ENCODE measurements around the gene EXTL1.

EXTL1 gene

DNA sequence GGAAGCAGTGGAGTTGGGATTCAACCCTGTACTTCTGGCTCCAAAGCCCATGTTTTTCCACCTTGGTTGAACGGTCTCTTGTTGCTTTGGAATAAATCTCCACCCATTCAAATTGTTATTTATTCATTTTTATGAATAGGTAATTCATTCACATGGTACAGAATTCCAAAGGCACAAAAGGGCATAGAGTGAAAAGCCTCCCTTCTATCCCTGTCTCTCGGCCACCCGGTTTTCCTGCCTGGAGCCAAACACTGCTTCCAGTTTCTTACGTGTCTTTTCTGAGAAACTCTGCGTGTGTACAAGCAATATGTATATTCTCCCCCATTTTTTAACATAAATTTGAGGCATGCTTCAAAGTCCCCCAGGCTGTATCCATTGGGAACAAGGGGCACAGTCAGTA, 3.9 kb downstream of the EXTL1 start:
- no peak for DNase-seq

DNA sequence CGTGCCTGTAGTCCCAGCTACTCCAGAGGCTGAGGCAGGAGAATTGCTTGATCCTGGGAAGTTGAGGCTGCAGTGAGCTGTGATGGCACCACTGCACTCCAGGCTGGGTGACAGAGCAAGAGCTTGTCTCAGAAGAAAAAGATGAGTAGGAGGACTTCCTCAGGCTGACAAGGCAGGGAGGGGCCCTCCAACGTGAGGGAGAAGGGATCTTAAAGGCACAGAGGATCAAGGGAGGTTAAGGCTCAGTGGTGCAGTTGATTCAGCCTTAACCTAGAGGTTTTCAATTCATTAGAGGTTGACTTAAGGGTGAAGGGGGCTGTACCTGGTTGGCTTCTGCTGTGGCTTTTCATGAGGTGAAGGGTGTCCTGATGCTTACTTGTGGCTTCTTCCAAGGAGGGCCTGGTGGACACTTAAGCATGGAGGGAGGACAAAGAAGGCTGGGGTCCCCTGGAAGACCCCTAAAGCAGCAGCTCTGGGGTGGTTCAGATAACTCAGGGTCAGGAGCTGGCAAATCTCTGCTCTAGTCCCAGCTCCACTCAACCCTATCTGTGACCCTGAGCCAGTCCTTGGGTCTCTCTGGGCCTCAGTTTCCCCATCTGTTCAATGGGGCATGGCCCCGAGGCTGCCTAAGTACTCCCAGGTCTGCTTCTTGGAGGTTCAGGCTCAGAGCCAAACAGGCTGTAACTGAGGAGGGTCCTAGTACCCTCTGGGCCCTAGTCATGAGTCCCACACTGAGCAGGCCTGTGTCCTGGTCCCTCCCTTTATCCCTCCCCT, 6.3 kb downstream of the EXTL1 start:
- no peak for DNase-seq

DNA sequence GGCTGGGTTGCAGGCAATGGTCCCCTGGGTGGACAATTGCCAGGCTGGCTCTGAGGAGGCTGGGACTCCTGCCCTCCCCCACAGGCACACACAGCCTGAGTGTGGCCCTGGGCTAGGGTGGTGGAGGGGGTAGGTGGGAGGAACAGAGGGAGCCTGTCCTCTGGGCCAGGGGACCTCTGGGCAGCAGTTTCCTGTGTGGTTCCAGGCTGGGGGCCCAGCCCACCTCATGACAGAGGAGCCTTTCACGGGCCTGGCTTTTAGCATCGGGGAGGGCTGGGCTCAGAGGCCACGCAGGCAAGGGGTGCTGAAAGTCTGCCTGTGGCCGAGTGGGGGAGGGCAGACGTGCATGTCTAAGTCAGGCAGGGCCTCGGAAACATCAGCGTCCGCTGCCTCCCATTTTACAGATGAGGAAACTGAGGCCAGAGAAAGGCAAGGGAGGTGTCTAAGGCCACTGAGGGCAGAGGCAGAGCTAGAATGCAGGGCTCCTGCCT, 7.0 kb downstream of the EXTL1 start:
- DNase-seq, result no peak

DNA sequence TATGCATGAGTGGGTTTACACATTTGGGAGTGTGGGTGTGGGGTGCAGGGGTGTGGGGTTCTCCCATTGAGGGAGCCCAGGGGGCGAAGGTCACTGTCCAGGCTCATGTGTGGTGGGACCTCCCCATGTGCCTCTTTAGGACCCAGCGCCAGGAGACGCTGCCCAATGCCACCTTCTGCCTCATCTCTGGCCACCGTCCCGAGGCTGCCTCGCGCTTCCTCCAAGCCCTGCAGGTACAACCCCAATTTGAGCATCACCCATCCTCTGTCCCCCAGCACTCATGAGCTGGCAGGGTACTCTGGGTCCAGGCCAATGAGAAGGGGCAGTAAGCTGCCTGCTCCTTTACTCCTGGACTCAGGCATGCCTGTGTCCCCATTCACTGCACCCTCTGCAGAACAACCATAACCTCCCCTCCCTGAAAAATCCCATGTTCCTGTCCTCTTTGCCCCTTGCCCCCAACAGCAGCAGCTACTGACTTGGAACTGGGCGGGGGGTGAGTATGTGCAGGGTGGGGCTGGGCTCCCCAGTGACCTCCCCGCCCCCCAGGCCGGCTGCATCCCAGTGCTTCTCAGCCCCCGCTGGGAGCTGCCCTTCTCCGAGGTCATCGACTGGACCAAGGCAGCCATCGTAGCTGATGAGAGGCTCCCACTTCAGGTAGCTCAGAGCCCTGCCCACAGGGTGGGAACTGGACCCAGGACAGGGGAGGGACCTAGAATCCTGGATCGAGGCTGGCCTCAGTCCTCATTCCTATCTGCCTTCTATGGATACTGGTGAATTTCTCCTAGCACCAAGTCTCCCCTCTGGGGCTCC, 7.7 kb downstream of the EXTL1 start:
- DNase-seq, result no peak

DNA sequence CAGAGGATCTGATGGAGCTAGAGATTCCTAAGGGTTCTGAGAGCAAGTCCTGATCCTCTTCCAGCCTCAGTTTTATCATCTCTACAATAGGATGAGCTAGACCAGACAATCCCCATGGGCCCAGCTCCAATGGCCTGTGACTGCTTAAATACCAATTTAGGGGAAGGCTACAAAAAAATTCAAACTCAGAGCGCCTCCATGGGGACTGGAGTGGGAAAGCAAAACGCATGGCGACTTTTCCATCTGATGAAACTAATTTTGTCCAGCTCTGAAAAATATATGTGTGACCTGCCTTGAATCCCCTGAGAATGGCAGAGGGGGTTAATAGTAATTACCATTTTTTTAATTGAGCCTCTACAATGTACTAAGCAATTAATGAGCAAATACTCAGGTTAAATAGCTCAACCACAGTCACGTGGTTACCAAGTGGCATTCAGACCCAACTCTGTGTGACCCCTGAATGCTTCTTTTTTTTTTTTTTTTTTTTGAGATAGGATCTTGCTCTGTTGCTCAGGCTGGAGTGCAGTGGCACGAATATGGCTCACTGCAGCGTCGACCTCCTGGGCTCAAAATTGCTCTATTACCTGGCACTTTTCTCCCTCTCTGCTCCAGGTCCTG, 8.4 kb downstream of the EXTL1 start:
- no peak for DNase-seq

- DNase-seq, result no peak
Measured at GRCh38 chr1:26031196-26031595, 9.6 kb downstream of the EXTL1 start.

DNA sequence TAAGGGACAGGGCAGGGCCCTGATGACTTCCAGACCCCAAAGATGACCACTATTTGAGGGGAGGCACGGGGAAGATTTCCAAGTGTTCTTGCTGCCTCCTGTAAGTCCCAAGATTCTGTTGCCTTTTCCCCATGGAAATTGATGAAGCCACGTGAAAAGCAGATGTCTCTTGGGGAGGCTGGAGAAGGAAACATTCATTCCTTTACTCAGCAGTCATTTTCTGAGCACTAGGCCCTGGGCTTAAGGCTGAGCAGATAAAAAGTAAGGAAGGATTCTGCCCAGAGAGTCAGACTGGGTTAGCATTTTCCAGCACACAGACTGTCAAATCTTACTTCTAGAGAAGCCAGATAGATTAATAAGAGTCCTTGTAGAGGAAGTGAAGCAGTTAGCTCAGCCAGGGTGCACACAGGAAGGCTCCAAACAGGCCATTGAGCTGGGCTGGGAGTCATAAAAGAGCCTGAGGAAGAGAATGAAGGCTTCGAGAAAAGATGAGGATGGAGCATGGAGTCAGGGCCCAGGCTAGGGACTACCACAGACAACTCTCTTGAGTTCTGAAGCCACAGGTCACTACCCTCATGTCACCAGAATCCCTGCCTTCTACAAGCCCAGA, 10.1 kb downstream of the EXTL1 start:
- DNase-seq, result no peak

GRCh38 chr1:26032656-26033357, 11.2 kb downstream of the EXTL1 start:
- DNase-seq, result no peak

- no peak for DNase-seq
Measured at GRCh38 chr1:26034504-26035202, 13.1 kb downstream of the EXTL1 start.

DNA sequence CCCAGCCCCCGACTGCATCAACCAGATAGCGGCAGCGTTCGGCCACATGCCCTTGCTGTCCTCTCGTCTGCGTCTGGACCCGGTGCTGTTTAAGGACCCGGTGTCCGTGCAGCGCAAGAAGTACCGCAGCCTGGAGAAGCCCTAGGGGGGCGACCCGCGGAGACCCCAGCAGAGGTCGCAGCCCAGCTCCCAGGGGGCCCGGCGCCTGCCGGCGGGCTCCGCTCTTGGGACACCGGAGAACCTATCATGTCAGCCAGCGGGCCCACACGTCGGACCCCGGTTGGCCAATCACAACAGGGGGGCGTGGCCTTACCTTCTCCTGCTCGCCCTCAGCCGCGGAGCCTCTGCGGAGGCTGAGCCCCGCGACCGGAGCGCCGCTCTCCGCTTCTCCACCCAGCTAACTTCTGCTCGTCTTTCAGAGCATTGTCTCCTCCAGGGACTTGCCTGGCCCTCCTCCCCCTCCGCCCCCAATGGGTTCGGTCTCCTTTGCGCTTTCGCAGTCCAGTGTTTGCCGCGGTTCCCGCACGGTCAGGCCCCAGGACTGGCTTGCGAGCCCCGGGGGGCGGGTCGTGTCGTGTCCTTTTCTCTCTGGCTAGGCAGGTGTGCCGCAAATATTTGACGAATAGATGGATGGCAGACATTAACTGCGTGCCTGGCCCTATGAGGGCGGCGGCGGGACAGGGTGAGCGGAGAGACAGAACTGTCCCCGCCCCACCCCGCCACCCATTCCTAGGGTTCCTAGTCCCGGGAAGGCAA, 13.8 kb downstream of the EXTL1 start:
- peak; percentile 93 for DNase-seq

- DNase-seq, result peak; percentile 86
Measured at GRCh38 chr1:26035959-26036755, 14.6 kb downstream of the EXTL1 start.

DNA sequence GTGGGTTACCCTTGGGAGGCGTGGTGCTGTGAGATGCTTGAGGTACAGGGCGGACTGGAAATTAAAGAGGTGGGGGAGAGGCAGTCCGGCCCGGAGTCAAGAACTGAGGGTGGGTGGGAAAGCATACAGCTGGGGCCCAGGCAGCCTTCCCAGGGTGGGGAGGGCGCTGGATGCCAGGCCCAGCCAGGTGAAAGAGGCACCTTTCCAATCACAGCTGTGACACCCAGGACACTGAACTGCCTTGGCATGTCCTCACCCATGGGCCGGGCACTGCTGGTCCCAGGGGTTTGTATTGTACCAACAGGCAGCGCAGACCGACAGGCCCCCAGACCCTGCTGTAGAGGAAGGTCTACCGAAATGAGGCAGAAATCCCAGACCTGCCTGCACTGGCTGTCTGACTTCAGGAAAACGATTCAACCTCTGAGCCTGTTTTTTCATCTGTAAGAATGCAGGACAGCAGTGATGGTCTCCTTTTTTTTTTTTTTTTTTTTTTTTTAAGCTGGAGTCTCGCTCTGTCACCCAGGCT, 15.2 kb downstream of the EXTL1 start:
- no peak for DNase-seq

DNA sequence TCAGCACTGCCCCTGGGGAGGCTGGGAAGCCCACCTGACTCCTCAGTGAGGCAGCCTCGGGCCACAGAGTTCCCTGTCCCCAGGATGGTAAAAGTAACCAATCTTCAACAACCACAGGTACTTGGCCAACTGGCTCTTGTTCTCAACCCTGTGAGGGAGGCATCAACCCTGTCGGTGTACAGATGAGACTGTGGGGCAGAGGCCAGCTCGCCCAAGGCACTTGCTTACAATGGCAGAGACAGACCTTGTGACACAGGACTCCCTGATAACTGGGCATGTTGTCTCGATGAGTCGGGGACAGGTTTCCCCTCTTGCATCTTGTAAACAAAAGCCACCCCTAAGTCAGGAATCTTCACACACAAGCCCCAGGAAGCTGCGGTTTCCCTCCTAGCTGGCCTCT, 16.3 kb downstream of the EXTL1 start:
- no peak for DNase-seq

GRCh38 chr1:26038477-26038876, 16.9 kb downstream of the EXTL1 start:
- no peak for DNase-seq

GRCh38 chr1:26038904-26039303, 17.3 kb downstream of the EXTL1 start:
- DNase-seq, result no peak

- no peak for DNase-seq
Measured at GRCh38 chr1:26041401-26041800, 19.8 kb downstream of the EXTL1 start.

GRCh38 chr1:26041978-26042377, 20.4 kb downstream of the EXTL1 start:
- no peak for DNase-seq

DNA sequence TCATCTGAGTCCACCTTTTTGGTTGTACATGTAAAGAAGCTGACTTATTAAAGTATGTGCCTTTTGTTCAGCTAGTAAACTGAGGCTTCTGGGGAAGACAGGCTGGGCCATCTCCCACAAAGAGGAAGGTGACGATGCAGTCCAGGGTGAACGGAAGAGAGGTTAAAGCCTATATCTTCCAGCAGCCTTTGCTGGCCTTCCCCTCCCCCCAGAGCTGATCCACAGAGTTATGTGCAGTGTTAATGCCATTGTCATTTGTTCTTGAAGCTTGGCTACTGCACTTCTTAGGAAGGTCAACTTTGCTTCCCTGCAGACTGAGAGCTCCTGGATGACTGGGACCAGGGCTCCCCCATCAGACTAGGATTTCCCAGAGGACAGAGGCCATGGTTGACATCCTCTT, 22.2 kb downstream of the EXTL1 start:
- no peak for DNase-seq

DNA sequence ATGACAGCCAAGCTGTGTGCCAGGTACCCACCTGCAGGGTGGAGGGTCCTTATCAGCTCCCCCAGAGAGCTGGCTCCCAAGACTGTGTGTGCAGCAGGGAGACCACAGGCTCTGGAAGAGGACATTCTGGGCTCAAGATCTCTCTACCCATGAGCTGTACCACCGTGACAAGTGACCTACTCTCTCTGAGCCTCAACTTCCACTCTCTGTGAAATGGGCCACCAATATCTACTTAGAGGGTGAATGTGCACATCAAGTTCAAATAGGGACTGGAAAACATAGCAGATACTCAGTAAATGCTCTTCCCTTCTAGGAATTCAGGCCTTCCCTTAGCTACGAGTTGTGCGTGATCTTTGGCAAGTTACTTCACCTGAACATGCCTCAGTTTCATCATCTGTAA, 22.8 kb downstream of the EXTL1 start:
- DNase-seq, result no peak
